22Rv1 (cell line): ENCODE results near the gene CHDH.

Experiments
- ZFX ChIP-seq: fragments of 450-650 bp; IDR thresholded peaks from 2 replicates; pipeline ENCODE4 v1.6.1; 2017; ENCODE audit warnings: antibody characterized with exemption, borderline replicate concordance
- TF ChIP-seq, protein P1 (sequence below): fragments of 450-650 bp; IDR thresholded peaks from 2 replicates; pipeline ENCODE4 v1.5.1; 2017; ENCODE audit warnings: mild to moderate bottlenecking

DNA sequence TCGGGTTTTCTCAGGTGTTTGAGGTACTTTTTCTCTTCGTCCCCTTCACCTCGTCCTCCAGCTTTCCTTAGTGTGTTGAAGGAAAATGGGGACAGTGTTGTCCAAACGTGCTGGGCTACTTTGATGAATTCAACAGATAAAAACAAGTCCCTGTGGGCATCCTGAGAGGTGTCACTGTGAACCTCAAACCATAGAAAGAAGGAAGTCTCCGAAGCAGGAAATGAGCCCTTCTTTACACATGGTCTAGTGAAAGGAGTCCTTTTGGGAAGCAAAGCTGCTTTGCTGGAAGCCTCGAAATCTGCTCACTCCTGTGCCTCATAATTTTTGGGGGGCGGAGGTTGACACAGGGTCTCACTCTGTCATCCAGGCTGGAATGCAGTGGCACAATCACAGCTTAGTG is 10.7 kb upstream of the CHDH start:
- TF ChIP-seq, protein P1, sequence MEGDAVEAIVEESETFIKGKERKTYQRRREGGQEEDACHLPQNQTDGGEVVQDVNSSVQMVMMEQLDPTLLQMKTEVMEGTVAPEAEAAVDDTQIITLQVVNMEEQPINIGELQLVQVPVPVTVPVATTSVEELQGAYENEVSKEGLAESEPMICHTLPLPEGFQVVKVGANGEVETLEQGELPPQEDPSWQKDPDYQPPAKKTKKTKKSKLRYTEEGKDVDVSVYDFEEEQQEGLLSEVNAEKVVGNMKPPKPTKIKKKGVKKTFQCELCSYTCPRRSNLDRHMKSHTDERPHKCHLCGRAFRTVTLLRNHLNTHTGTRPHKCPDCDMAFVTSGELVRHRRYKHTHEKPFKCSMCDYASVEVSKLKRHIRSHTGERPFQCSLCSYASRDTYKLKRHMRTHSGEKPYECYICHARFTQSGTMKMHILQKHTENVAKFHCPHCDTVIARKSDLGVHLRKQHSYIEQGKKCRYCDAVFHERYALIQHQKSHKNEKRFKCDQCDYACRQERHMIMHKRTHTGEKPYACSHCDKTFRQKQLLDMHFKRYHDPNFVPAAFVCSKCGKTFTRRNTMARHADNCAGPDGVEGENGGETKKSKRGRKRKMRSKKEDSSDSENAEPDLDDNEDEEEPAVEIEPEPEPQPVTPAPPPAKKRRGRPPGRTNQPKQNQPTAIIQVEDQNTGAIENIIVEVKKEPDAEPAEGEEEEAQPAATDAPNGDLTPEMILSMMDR = no peak
- no peak for TF ChIP-seq ZFX
